GM19239 (cell line): ENCODE results near the gene SH2D3C.
"Not testable (repeated sequence)": the region's sequence is repeated elsewhere in the genome, so short reads cannot be mapped to it uniquely, and the experiment has no call there.

Experiments used
- DNase-seq: peaks from one replicate; pipeline ENCODE4 v3.0.0; 2011; ENCODE audit warnings: low spot score; ENCODE audit not compliant: insufficient read length
- FAIRE-seq: peaks from 2 replicates; lab custom pipeline; 2011; peaks lifted over from hg19 to GRCh38; lab: Jason Lieb, UNC

Gene SH2D3C

GRCh38 chr9:127769929-127770582, 8.4 kb downstream of the SH2D3C start:
- FAIRE-seq (no peak), DNase-seq (no peak)

- DNase-seq (no peak), FAIRE-seq (no peak)
Observed at GRCh38 chr9:127769101-127769500, 9.4 kb downstream of the SH2D3C start.

DNA sequence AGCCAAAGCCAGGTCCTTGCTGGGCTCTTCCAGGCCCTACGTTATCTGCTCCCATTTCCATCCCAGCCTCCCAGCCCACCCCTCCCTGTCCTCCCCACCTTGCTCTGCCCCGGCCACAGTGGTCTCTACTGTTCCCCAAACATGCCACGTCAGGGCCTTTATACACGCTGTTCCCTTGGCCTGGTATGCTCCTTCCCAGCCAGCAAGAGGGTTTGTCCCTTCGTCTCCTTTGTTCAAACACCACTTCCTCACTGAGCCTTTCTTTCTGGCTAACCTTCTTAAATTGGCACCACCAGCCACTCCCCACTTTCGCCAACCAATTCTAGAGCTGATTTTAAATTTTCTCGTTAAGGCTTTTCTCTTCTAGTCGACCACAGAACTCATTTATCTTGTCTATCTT, 9.8 kb downstream of the SH2D3C start:
- DNase-seq (no peak), FAIRE-seq (no peak)

DNA sequence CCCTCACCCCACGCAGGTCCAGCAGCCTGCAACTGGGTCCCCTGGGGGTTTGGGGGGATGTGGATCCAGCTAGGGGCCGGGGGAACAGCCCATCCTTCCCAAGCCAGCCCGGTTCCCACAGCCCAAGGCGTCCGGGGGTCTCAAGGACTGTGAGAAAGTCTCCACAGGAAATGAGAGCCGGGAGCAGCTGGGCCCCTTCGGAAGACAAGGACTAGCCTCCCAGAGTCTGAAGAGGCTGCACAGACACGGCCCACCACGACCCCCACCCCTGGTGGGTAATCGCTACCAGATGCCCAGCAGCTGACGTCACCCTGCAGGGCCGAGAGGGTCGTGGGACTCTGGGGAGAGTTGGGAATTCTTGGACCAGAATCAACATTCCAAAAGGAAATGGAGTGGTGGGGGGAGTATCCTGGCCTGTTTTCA, 10.5 kb downstream of the SH2D3C start:
- no peak for FAIRE-seq
- DNase-seq = no peak

- DNase-seq (no peak), FAIRE-seq (no peak)
Observed at GRCh38 chr9:127767410-127767809, 11.1 kb downstream of the SH2D3C start.

DNA sequence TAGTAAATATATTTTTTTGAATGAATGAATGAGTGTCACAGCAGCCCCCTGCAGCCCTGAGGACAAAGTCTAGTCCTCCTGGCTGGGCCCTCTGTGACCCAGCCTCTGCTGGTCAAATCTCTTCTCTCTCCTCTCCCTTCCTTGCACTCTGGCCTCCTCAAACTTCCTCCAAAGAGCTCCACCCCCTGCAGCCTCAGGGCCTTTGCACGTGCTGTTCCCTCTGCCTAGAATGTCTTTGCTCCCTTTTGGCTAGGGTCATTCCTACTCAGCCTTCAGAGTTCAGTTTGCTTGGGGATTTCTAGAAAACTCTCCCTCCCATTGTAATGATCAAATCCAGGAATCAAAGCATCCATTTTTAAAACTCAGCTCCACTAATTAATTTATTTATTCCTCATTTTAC, 13.0 kb downstream of the SH2D3C start:
- no peak for FAIRE-seq
- no peak for DNase-seq

GRCh38 chr9:127763918-127764384, 14.5 kb downstream of the SH2D3C start:
- DNase-seq (no peak), FAIRE-seq (no peak)

GRCh38 chr9:127762111-127762676, 16.3 kb downstream of the SH2D3C start:
- FAIRE-seq (no peak), DNase-seq (no peak)

DNA sequence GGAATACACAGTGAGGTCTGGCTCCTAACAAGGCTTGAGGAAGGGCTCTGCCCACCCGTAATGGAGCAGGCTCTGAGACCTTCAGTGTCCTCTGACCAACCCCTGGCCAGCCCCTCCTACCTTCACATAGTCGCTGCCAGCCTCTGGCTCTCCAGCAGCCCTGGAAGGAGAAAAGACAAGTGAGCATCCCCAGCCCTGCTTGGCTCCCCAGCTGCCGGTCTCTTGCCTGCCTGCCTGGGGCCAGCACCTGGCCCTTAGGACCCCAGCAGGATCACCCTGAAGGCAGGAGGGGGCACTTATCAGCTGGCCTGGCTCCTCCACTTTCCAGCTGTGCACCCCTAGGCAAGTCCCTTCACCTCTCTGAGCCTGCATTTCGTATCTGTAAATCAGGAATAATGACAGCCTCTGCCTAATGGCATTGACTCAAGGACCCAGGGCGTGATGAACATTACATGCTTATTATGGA, 16.9 kb downstream of the SH2D3C start:
- DNase-seq (no peak), FAIRE-seq (no peak)

GRCh38 chr9:127761061-127761460, 17.4 kb downstream of the SH2D3C start:
- FAIRE-seq = no peak

GRCh38 chr9:127758843-127759242, 19.6 kb downstream of the SH2D3C start:
- FAIRE-seq = no peak
- no peak for DNase-seq

More at GRCh38 chr9:127761061-127761460, 17.4 kb downstream of the SH2D3C start:
- DNase-seq = no peak

GRCh38 chr9:127756776-127757175, 21.7 kb downstream of the SH2D3C start:
- not testable (repeated sequence) for DNase-seq, FAIRE-seq

DNA sequence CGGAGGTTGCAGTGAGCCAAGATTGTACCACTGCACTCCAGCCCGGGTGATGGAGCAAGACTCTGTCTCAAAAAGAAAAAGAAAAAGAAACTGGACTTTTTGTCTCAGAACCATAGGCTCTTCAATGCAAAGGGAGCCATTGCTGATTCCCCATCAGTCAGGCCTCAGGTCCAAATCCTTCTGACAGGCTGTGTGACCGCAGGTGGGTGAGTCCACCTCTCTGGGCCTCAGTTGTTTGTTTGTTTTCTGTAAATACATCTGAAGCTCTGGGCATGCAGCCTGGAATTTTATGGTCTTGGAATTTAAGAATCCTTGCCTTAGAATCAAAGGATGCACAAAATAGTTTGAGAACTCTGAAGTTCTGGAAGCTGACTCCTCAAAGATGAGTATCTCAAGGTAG, 22.2 kb downstream of the SH2D3C start:
- DNase-seq = no peak
- no peak for FAIRE-seq

GRCh38 chr9:127755061-127756060, 23.1 kb downstream of the SH2D3C start:
- DNase-seq (no peak), FAIRE-seq (no peak)

- DNase-seq (no peak), FAIRE-seq (no peak)
Observed at GRCh38 chr9:127754099-127755060, 24.1 kb downstream of the SH2D3C start.

GRCh38 chr9:127753622-127754021, 24.8 kb downstream of the SH2D3C start:
- no peak for DNase-seq
- FAIRE-seq = no peak

DNA sequence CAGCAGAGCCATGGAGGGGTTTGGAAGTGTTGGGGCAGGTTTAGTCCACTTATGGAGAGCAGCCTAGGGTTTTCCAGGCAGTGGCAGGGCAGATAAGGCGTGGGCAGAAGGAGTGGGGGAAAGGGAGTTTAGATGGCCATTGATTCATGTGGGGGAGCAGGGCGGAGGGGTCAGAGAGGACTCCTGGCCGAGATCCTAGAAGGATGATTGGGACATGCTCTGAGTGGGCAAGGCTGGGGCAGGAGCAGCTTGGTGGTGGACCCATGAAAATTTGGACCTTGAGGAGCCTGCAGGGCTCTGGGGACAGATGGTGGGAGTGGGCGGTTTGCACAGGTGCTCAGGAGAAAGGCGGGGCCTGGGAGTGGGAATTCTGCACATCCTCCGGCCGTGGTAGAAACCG, 25.3 kb downstream of the SH2D3C start:
- no peak for DNase-seq
- no peak for FAIRE-seq

DNA sequence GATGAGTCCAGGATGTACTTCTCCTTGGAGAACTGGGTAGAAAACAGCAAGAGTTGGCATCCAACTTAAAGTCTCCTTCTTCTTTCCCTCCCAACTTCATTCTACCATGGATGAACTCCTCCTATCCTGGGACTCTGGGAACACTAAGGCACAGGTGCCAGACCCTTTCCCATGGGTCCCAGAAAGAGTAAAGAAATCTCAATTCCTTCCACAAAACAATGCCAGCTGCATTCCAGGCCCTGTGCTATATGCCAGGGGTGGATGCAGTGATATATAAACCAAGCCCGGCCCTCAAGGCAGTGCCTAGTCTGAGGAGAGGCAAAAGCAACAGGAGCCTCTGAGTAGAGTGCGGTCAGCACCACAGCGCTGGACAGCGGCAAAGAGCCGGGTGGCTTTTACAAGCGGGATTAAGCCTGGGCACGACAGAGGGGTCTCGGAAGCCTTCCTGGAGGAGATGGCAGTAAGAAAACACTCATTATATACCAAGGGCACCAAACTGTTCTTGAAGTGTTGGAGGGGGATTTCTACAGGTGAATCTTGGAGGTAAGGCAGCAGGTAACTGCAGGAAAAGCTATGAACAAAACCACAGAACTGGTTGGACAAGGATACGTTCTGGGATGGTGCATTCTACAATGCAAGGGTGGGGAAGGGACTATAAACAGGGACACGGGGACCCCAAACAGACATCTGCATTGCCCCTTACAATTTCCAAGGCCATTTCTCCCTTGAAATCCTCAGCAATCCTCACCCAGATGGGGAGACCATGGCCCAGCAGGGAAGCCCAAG, 27.0 kb downstream of the SH2D3C start:
- FAIRE-seq (no peak), DNase-seq (no peak)
